OCI-LY7 (cell line): ENCODE results near the gene GRK4. TPM values are rescaled to one million over a fixed set of nuclear protein-coding genes. Genes with fewer than 3 reads are reported as not detected.

Experiments
- BruUV-seq: library from RNA; stranded (reverse); fragments of 400-500 nt; replicated peaks from 2 replicates; lab custom pipeline; 2021; lab: Mats Ljungman, UMichigan
- CTCF ChIA-PET: fragments of 300-600 bp; sonication (Branson Sonifier 250); formaldehyde crosslinking; loops from one replicate; lab custom pipeline; 2022; ENCODE audit warnings: antibody characterized with exemption; ENCODE audit not compliant: unreplicated experiment; lab: Charles Lee
- POLR2A ChIA-PET: fragments of 300-600 bp; sonication (Branson Sonifier 250); formaldehyde crosslinking; loops from one replicate; lab custom pipeline; 2022; ENCODE audit warnings: antibody characterized with exemption; lab: Charles Lee
- DNase-seq: peaks from one replicate; pipeline ENCODE4 v3.0.0-alpha.2; 2015; ENCODE audit warnings: low spot score
- H2AFZ ChIP-seq: fragments of 200-600 bp; sonication (generic), shearing (Covaris generic); 2 replicates; pipeline ENCODE4 v1.6.1; 2014; ENCODE audit warnings: mild to moderate bottlenecking, antibody characterized with exemption, low read length, moderate library complexity
- H3K27ac ChIP-seq: fragments of 200-600 bp; sonication (generic); 2 replicates; pipeline ENCODE4 v1.5.1; 2014; ENCODE audit warnings: mixed run types, low read depth, mild to moderate bottlenecking, moderate library complexity, low read length, inconsistent platforms; ENCODE audit not compliant: poor library complexity, severe bottlenecking
- H3K36me3 ChIP-seq: fragments of 200-600 bp; sonication (generic); 2 replicates; pipeline ENCODE4 v1.6.1; 2014; ENCODE audit warnings: mild to moderate bottlenecking, antibody characterized with exemption, low read length, moderate library complexity, mixed read lengths; ENCODE audit not compliant: insufficient read depth
- H3K4me1 ChIP-seq: fragments of 200-600 bp; sonication (generic); 2 replicates; pipeline ENCODE4 v1.5.1; 2014; ENCODE audit warnings: mild to moderate bottlenecking, low read length; ENCODE audit not compliant: insufficient read depth, poor library complexity, severe bottlenecking
- H3K4me2 ChIP-seq: fragments of 200-600 bp; sonication (generic); 2 replicates; pipeline ENCODE4 v1.6.1; 2014; ENCODE audit warnings: mild to moderate bottlenecking, low read length
- H3K4me3 ChIP-seq: fragments of 200-600 bp; sonication (generic); 2 replicates; pipeline ENCODE4 v1.5.1; 2014; ENCODE audit warnings: mild to moderate bottlenecking, low read depth, low read length; ENCODE audit not compliant: poor library complexity, severe bottlenecking
- H3K79me2 ChIP-seq: fragments of 200-600 bp; sonication (generic); 2 replicates; pipeline ENCODE4 v1.6.1; 2016; ENCODE audit warnings: low read depth, mild to moderate bottlenecking, low read length, moderate library complexity, mixed read lengths; ENCODE audit not compliant: insufficient read depth
- H3K9me2 ChIP-seq: fragments of 200-600 bp; sonication (generic); 2 replicates; pipeline ENCODE4 v1.6.1; 2016; ENCODE audit warnings: mild to moderate bottlenecking, low read length, mixed read lengths; ENCODE audit not compliant: insufficient read depth
- H3K9me3 ChIP-seq: fragments of 200-600 bp; sonication (generic); 2 replicates; pipeline ENCODE4 v1.6.1; 2014; ENCODE audit warnings: mild to moderate bottlenecking, mixed run types, low read length, mixed read lengths
- H4K20me1 ChIP-seq: fragments of 200-600 bp; sonication (generic); 2 replicates; pipeline ENCODE4 v1.6.1; 2014; ENCODE audit warnings: mild to moderate bottlenecking, antibody characterized with exemption, low read length, moderate library complexity, mixed read lengths; ENCODE audit not compliant: insufficient read depth
- CTCF ChIP-seq: fragments of 200-600 bp; sonication (generic); conservative IDR thresholded peaks from 2 replicates; pipeline ENCODE4 v1.5.1; 2014; ENCODE audit warnings: mild to moderate bottlenecking, antibody characterized with exemption, low read length, moderate library complexity, mixed read lengths
- EZH2phosphoT487 ChIP-seq: fragments of 200-600 bp; sonication (generic); IDR thresholded peaks from 2 replicates; pipeline ENCODE4 v1.6.1; 2018; ENCODE audit warnings: low read depth, borderline replicate concordance, mild to moderate bottlenecking, mixed run types, antibody characterized with exemption, low read length, moderate library complexity, mixed read lengths
- intact Hi-C: fragments of 100-400 bp; cut with micrococcal nuclease; formaldehyde crosslinking; loops from one replicate; pipeline ENCODE4 v1.10.0; 2022; ENCODE audit not compliant: unreplicated experiment
- total RNA-seq, 2 experiments: library from RNA; depleted of rRNA in 1 of 2; stranded (reverse); fragments of >200 nt in 1 of 2; shearing (Covaris generic) in 1 of 2; gene quantifications; 2 replicates each; pipeline ENCODE4 v1.2.3, GENCODE V29; 2014 to 2022

The GRK4 gene
- total RNA-seq, 2 experiments from 2014 or later = 6.5 to 9.1 TPM

DNA sequence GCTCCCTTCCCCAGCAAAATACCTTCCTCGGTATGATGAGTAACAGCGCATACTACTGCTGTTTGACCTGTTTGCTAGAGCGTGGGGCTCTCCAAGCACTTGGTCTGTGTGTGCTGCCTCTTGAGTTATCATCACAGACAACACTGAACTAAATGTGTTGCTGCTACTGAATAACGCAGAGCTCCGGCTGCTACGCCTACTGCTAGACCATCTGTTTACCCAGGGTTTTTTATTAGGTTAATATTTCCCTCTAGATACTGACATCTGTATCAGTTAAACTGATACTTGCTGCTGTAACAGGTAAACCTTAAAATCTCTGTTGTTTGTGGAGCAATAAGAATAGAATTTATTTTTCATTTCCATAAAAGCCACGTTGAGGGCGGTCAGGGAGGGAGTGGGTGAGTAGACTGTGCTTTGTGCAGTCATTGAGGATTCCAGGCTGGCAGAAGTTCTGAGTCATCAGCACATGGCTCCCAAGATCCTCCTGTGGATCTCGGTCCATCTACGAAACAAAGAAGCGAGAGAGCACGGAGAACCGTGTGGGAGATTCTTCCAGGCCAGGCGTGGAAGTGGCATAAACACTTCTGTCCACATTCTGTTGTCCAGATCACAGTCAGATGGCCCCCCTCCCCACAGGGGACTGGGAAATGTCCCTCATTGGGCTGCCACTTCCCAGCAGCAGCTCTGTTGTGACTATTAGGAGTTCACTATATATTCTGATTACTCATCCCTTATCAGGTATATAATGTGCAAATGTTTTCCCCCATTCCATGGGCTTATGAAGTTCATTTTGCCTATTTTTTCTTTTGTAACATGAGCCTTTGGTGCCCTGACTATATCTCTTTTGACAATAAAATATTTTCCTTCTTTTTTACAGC lies 14.1 kb downstream of the GRK4 start:
- intact Hi-C loops = loop anchor here (5.0 kb wide), 1 partner anchor 55 kb away; no protein-coding TSS in a partner anchor
- CTCF ChIA-PET = no interaction called here
- POLR2A ChIA-PET = interaction anchor here (1.1 to 1.6 kb wide), 2 partner anchors 9 to 15 kb away, joined by 4 read pairs; no protein-coding TSS in a partner anchor

DNA sequence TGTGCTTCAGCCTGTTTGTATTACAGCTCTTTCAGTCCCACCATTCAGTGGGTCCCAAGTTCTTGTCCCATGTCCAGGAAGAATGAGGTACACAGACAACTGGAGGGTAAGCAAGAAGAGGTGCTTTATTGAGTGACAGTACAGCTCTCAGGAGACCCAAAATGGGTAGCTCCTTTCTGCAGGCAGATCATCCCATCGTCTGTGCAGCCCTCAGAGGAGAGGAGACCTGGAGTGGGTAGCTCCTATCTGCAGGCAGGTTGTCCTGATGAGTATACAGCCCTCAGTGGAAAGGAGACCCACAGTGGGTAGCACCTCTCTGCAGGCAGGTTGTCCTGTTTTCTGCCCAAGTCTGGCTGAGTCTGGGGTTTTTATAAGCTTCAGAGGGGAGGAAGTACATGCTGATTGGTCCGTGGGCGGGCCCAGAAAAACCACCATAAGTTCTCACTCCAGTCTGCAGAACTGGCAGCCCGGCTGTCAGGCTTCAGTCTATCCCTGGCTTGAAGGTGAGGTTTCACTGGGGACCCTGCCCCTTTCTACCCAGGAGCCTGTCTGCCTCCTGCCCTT lies 18.0 kb downstream of the GRK4 start:
- TF ChIP-seq CTCF (no peak), EZH2phosphoT487 (no peak)
- Histone ChIP-seq H4K20me1 (no peaks in the 10 kb centered on the region), H3K9me3 (peaks cover 10% of the 10 kb centered on the region; the same call in 1 of the 2 replicates), H2AFZ (no peak overlapping the region), H3K4me3 (no peak overlapping the region), H3K4me1 (no peaks in the 10 kb centered on the region), H3K4me2 (no peak overlapping the region), H3K9me2 (no peaks in the 10 kb centered on the region), H3K79me2 (no peaks in the 10 kb centered on the region), H3K27ac (no peak overlapping the region), H3K36me3 (no peaks in the 10 kb centered on the region)
- peak; percentile 15 for DNase-seq
- intact Hi-C loops = no loop called here
- ChIA-PET CTCF (no interaction called here), POLR2A (interaction anchor here (1.2 kb wide), 1 partner anchor 11 kb away, joined by 3 read pairs; no protein-coding TSS in a partner anchor)
- BruUV-seq = no TSS peak

More for the DNA sequence above, 14.1 kb downstream of the GRK4 start:
- H3K4me3 ChIP-seq = no peak overlapping the region
- H3K27ac ChIP-seq = no peak overlapping the region
- no peaks in the 10 kb centered on the region for H3K79me2 ChIP-seq
- H2AFZ ChIP-seq = no peak overlapping the region
- H3K9me2 ChIP-seq = no peaks in the 10 kb centered on the region
- TF ChIP-seq EZH2phosphoT487 = no peak
- TF ChIP-seq CTCF = no peak
- H3K4me2 ChIP-seq = no peak overlapping the region
- no TSS peak for BruUV-seq
- H3K4me1 ChIP-seq = no peaks in the 10 kb centered on the region
- no peak for DNase-seq
- H4K20me1 ChIP-seq = no peaks in the 10 kb centered on the region
- no peaks in the 10 kb centered on the region for H3K36me3 ChIP-seq
- peaks cover 10% of the 10 kb centered on the region; the same call in 1 of the 2 replicates for H3K9me3 ChIP-seq
